HFFc6 (cell line): ENCODE measurements around the gene NPLOC4. TPM values are rescaled to one million over a fixed set of nuclear protein-coding genes. Genes with fewer than 3 reads are reported as not detected.

ENCODE experiments used
- DNase-seq: peaks from one replicate; pipeline ENCODE4 v3.0.0-alpha.2; 2018
- H3K27ac Mint-ChIP-seq: 2 replicates; pipeline ENCODE4 v1.8.0; 2020; ENCODE audit warnings: mild to moderate bottlenecking, mixed read lengths
- H3K27me3 Mint-ChIP-seq: 2 replicates; pipeline ENCODE4 v1.8.0; 2021; ENCODE audit warnings: mild to moderate bottlenecking, moderate library complexity, mixed read lengths; ENCODE audit not compliant: insufficient read depth
- H3K36me3 Mint-ChIP-seq: 2 replicates; pipeline ENCODE4 v1.8.0; 2021; ENCODE audit warnings: low read depth, mixed read lengths
- H3K4me1 Mint-ChIP-seq: 2 replicates; pipeline ENCODE4 v1.8.0; 2020; ENCODE audit warnings: low read depth, mixed read lengths
- H3K4me3 Mint-ChIP-seq: 2 replicates; pipeline ENCODE4 v1.8.0; 2020; ENCODE audit warnings: mild to moderate bottlenecking, moderate library complexity, mixed read lengths
- H3K9me3 Mint-ChIP-seq: 2 replicates; pipeline ENCODE4 v1.8.0; 2020; ENCODE audit warnings: mild to moderate bottlenecking, mixed read lengths
- CTCF ChIP-seq: fragments of 200-600 bp; sonication (generic); IDR thresholded peaks from 2 replicates; pipeline ENCODE4 v1.5.0; 2021; ENCODE audit warnings: antibody characterized with exemption, mild to moderate bottlenecking
- total RNA-seq, 6 experiments: library from RNA; stranded (reverse); fragmentation: NEBNext Ultra II Directional; extraction: Animal tissue kit (Norgen Biotek cat#: 25700); gene quantifications; 2 replicates in 1 of 6; 3 replicates in 5 of 6; pipeline ENCODE4 v1.2.3, GENCODE V29; 2021

NPLOC4 gene
- total RNA-seq, 6 experiments from 2014 or later = 121 to 140 (median 133) TPM

DNA sequence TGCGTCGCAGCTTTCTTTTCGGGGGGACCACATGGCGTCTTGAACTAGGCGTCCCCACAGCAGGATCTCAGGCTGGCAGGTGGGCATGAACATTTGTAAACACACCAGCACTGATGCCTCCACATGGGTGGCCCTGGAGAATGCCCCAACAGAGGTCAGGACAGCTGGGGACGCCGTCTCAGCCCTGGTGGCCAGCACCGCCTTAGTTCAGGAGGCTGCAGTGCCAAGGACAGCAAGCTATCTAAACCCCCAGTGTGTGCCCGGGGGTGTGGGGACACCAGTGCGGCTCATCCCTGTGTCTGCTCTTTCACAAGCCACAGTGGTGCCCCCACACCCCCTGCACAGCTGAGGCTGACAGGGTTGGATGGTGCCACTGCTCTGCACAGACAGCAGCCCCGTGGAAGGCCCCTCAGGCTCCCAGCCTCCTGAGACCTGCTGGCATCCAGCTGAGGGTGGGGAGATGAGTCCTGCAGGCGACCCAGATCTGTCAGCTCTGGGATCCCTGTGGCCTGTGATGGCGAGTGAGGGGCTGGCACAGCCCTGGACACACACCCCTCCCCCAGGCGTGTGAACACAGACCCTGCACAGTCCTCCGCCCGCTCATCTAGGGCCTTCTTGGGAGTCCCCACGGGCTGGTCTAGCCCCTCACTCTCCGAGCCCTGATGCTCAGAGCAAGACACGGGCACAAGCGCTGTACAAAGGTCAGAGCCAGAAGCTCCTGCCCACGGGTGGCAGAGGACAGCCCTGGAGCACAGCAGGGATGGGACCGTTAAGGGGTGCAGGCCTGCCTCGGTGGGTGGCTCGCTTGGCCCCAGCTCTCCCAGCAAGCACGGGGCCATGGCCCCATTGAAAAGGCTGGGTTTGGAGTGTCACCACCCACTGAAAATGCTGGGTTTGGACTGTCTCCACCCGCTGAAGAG is 98.0 kb downstream of the NPLOC4 start:
- H3K4me3 Mint-ChIP-seq = no peak overlapping the region
- H3K27me3 Mint-ChIP-seq = peaks cover 8% of the 10 kb centered on the region
- DNase-seq = no peak
- no peaks in the 10 kb centered on the region for H3K36me3 Mint-ChIP-seq
- no peaks in the 10 kb centered on the region for H3K4me1 Mint-ChIP-seq
- no peaks in the 10 kb centered on the region for H3K9me3 Mint-ChIP-seq
- no peak overlapping the region for H3K27ac Mint-ChIP-seq
- no peak for TF ChIP-seq CTCF

DNA sequence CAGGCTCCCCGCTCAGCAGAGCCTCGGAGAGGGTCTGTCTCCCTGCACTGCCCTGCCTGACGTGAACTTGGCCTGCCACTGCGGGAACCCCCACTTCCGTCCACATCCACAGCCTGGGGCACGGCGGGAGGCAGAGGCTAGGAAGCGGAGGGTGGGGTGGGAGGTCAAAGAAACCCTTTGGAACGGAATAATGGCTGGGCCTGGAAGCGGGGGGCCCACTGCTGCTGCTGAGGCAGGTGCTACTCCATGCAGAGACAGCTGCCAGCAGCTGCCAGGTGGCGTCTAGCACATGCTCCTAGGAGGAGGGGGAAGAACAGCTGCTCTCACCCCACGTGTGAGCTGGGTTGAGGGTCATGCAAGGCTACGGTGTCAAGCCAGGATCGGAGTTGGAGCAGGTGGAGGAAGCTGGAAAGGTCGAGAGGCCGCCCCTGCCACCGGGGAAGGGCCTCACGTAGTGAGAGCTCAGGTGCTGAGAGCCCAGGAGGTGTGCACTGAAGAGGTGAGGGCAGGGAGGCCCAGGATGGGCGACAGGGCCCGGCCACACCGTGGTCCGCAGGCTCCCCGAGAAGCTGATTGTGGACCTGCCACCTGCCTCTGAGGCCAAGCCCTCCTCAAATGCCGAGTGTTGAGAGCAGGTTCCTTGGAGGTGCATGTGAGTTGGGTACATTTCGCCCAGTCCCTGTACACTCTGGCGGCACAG is 98.9 kb downstream of the NPLOC4 start:
- H3K27me3 Mint-ChIP-seq = peaks cover 10% of the 10 kb centered on the region
- no peak for TF ChIP-seq CTCF
- no peaks in the 10 kb centered on the region for H3K4me1 Mint-ChIP-seq
- no peak for DNase-seq
- H3K27ac Mint-ChIP-seq = no peak overlapping the region
- H3K36me3 Mint-ChIP-seq = no peaks in the 10 kb centered on the region
- H3K9me3 Mint-ChIP-seq = no peaks in the 10 kb centered on the region
- no peak overlapping the region for H3K4me3 Mint-ChIP-seq

- H3K36me3 Mint-ChIP-seq = no peaks in the 10 kb centered on the region
- DNase-seq = no peak
- no peak overlapping the region for H3K4me3 Mint-ChIP-seq
- peaks cover 10% of the 10 kb centered on the region for H3K27me3 Mint-ChIP-seq
- peak; percentile 75 for TF ChIP-seq CTCF
- no peak overlapping the region for H3K27ac Mint-ChIP-seq
- H3K4me1 Mint-ChIP-seq = no peaks in the 10 kb centered on the region
- H3K9me3 Mint-ChIP-seq = no peaks in the 10 kb centered on the region
Measured at GRCh38 chr17:81537343-81537855, 99.5 kb downstream of the NPLOC4 start.

- H3K27ac Mint-ChIP-seq = no peak overlapping the region
- no peaks in the 10 kb centered on the region for H3K4me1 Mint-ChIP-seq
- no peak for DNase-seq
- H3K27me3 Mint-ChIP-seq = peaks cover 10% of the 10 kb centered on the region
- H3K4me3 Mint-ChIP-seq = no peak overlapping the region
- no peak for TF ChIP-seq CTCF
- no peaks in the 10 kb centered on the region for H3K36me3 Mint-ChIP-seq
- no peaks in the 10 kb centered on the region for H3K9me3 Mint-ChIP-seq
Measured at GRCh38 chr17:81536299-81537290, 100.3 kb downstream of the NPLOC4 start.
